Nephron (organoid): ENCODE measurements around the gene PHACTR1.

Source experiments
- H3K27ac Mint-ChIP-seq, 3 experiments: 2 replicates each; pipeline ENCODE4 v1.8.0; 2020; ENCODE audit warnings: mixed read lengths in 3 of 3, mild to moderate bottlenecking in 2 of 3, moderate library complexity in 1 of 3
- H3K27me3 Mint-ChIP-seq: 2 replicates; pipeline ENCODE4 v1.8.0; 2021; ENCODE audit warnings: low read depth, mild to moderate bottlenecking, moderate library complexity, mixed read lengths
- H3K36me3 Mint-ChIP-seq: 2 replicates; pipeline ENCODE4 v1.8.0; 2020; ENCODE audit warnings: low read depth, mixed read lengths
- H3K4me1 Mint-ChIP-seq: 2 replicates; pipeline ENCODE4 v1.8.0; 2020; ENCODE audit warnings: mixed read lengths
- H3K4me3 Mint-ChIP-seq, 3 experiments: 2 replicates each; pipeline ENCODE4 v1.8.0; 2020; ENCODE audit warnings: mild to moderate bottlenecking in 3 of 3, mixed read lengths in 3 of 3, moderate library complexity in 2 of 3
- H3K9me3 Mint-ChIP-seq: 2 replicates; pipeline ENCODE4 v1.8.0; 2020; ENCODE audit warnings: mixed read lengths
- CTCF ChIP-seq, 3 experiments: fragments of 200-600 bp; sonication (generic); IDR thresholded peaks; one replicate each; pipeline ENCODE4 v1.5.0; 2021; ENCODE audit warnings: antibody characterized with exemption in 3 of 3; ENCODE audit not compliant: unreplicated experiment in 3 of 3

Gene PHACTR1

GRCh38 chr6:13215390-13215789 lies 498.8 kb downstream of the PHACTR1 start:
- Mint-ChIP-seq H3K27me3 (no peaks in the 10 kb centered on the region), H3K4me3 (no peak overlapping the region), H3K36me3 (no peaks in the 10 kb centered on the region), H3K4me1 (no peaks in the 10 kb centered on the region), H3K27ac (no peak overlapping the region), H3K9me3 (no peaks in the 10 kb centered on the region)
- TF ChIP-seq CTCF (IDR thresholded peaks at IDR 0.05; ENCODE audit: unreplicated experiment in 3 of 3), result no peak

GRCh38 chr6:13216236-13217014 lies 499.9 kb downstream of the PHACTR1 start:
- Mint-ChIP-seq H3K27me3 (no peaks in the 10 kb centered on the region), H3K4me1 (no peaks in the 10 kb centered on the region), H3K27ac (no peak overlapping the region), H3K36me3 (no peaks in the 10 kb centered on the region), H3K4me3 (no peak overlapping the region), H3K9me3 (no peaks in the 10 kb centered on the region)
- TF ChIP-seq CTCF (IDR thresholded peaks at IDR 0.05; ENCODE audit: unreplicated experiment in 3 of 3), result no peak

- Mint-ChIP-seq H3K27me3 (no peaks in the 10 kb centered on the region), H3K36me3 (no peaks in the 10 kb centered on the region), H3K27ac (no peak overlapping the region), H3K4me1 (no peaks in the 10 kb centered on the region), H3K9me3 (no peaks in the 10 kb centered on the region), H3K4me3 (no peak overlapping the region)
- TF ChIP-seq CTCF (IDR thresholded peaks at IDR 0.05; ENCODE audit: unreplicated experiment in 3 of 3), result no peak
Measured at GRCh38 chr6:13217206-13217905, 500.8 kb downstream of the PHACTR1 start.

GRCh38 chr6:13220266-13220665 lies 503.7 kb downstream of the PHACTR1 start:
- no peaks in the 10 kb centered on the region for H3K9me3 Mint-ChIP-seq
- H3K4me1 Mint-ChIP-seq, result no peaks in the 10 kb centered on the region
- peaks cover 4% of the 10 kb centered on the region for H3K27me3 Mint-ChIP-seq
- H3K4me3 Mint-ChIP-seq, result no peak overlapping the region
- no peak overlapping the region for H3K27ac Mint-ChIP-seq
- no peak for TF ChIP-seq CTCF (IDR thresholded peaks at IDR 0.05; ENCODE audit: unreplicated experiment in 3 of 3)
- no peaks in the 10 kb centered on the region for H3K36me3 Mint-ChIP-seq

GRCh38 chr6:13222048-13222447 lies 505.5 kb downstream of the PHACTR1 start:
- TF ChIP-seq CTCF (IDR thresholded peaks at IDR 0.05; ENCODE audit: unreplicated experiment in 3 of 3), result no peak
- H3K4me3 Mint-ChIP-seq, result no peak overlapping the region
- H3K27me3 Mint-ChIP-seq, result peaks cover 4% of the 10 kb centered on the region
- no peaks in the 10 kb centered on the region for H3K36me3 Mint-ChIP-seq
- H3K4me1 Mint-ChIP-seq, result no peaks in the 10 kb centered on the region
- H3K9me3 Mint-ChIP-seq, result no peaks in the 10 kb centered on the region
- H3K27ac Mint-ChIP-seq, result no peak overlapping the region
